Measurements from ENCODE around the gene GSTM1.

- TF ChIP-seq POLR2A (IDR thresholded peaks at IDR 0.05) = no peak
- TF ChIP-seq, protein P1, sequence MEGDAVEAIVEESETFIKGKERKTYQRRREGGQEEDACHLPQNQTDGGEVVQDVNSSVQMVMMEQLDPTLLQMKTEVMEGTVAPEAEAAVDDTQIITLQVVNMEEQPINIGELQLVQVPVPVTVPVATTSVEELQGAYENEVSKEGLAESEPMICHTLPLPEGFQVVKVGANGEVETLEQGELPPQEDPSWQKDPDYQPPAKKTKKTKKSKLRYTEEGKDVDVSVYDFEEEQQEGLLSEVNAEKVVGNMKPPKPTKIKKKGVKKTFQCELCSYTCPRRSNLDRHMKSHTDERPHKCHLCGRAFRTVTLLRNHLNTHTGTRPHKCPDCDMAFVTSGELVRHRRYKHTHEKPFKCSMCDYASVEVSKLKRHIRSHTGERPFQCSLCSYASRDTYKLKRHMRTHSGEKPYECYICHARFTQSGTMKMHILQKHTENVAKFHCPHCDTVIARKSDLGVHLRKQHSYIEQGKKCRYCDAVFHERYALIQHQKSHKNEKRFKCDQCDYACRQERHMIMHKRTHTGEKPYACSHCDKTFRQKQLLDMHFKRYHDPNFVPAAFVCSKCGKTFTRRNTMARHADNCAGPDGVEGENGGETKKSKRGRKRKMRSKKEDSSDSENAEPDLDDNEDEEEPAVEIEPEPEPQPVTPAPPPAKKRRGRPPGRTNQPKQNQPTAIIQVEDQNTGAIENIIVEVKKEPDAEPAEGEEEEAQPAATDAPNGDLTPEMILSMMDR (IDR thresholded peaks at IDR 0.05) = no peak
Observed at GRCh38 chr1:109726007-109726406, 38.4 kb downstream of the GSTM1 start.

Measured in Peyer's patch (tissue), 4 donors.